IMR-90 (cell line): ENCODE measurements around the gene CCT3.

Source experiments
- CTCF ChIP-seq: conservative IDR thresholded peaks from 2 replicates; pipeline ENCODE4 v1.5.1; 2012; ENCODE audit warnings: mild to moderate bottlenecking, low read depth, low read length, improper control_type of control experiment
- MAZ ChIP-seq: IDR thresholded peaks from 2 replicates; pipeline ENCODE4 v1.6.1; 2012; ENCODE audit warnings: low read depth, mild to moderate bottlenecking, low read length, improper control_type of control experiment, moderate library complexity, borderline replicate concordance

- TF ChIP-seq CTCF = no peak
- no peak for TF ChIP-seq MAZ
These were observed 27.1 kb downstream of the CCT3 start for GRCh38 chr1:156310962-156311361.
